Esophagus muscularis mucosa (tissue), 3 donors: Measurements from ENCODE around the gene GTF2IRD1.

Source experiments
- POLR2AphosphoS5 ChIP-seq, 2 donors: sonication (generic); formaldehyde crosslinking; IDR thresholded peaks; one replicate each; pipeline ENCODE4 v1.6.1; 2017; ENCODE audit warnings: antibody characterized with exemption in 2 of 2
- TF ChIP-seq, protein P1 (sequence below), 3 experiments: fragments of 200-600 bp in 2 of 3; fragments of 450-650 bp in 1 of 3; sonication (generic) in 2 of 3; IDR thresholded peaks; one replicate each; pipeline ENCODE4 v1.5.1; 2017 to 2019; ENCODE audit warnings: antibody characterized with exemption in 3 of 3, mild to moderate bottlenecking in 2 of 3, moderate library complexity in 1 of 3

DNA sequence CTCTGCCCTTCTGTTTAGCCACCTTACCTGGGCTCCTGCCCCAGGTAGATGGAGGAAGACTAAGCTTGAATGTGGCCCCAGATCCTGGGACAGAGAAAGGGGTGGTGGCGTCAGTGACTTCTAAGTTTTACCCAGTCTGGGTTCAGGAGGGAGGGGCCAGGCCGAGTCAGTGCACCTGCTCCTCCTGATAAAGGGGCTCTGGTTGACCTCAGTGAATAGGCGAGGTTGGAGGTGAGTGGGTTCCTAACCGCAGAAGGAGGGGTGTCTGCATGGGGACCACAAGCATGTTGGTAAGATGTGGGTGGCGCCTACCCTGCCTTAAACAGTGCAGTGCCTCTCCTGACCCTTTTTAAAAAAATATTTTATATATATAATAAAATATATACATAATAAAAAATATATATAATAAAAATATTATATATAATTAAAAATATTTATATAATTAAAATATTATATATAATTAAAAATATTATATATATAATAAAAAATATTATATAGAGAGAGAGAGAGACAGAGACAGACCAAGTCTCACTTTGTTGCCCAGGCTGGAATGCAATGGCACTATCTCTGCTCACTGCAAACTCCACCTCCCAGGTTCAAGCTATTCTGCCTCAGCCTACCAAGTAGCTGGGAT, 106.5 kb downstream of the GTF2IRD1 start:
- TF ChIP-seq, protein P1, sequence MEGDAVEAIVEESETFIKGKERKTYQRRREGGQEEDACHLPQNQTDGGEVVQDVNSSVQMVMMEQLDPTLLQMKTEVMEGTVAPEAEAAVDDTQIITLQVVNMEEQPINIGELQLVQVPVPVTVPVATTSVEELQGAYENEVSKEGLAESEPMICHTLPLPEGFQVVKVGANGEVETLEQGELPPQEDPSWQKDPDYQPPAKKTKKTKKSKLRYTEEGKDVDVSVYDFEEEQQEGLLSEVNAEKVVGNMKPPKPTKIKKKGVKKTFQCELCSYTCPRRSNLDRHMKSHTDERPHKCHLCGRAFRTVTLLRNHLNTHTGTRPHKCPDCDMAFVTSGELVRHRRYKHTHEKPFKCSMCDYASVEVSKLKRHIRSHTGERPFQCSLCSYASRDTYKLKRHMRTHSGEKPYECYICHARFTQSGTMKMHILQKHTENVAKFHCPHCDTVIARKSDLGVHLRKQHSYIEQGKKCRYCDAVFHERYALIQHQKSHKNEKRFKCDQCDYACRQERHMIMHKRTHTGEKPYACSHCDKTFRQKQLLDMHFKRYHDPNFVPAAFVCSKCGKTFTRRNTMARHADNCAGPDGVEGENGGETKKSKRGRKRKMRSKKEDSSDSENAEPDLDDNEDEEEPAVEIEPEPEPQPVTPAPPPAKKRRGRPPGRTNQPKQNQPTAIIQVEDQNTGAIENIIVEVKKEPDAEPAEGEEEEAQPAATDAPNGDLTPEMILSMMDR (IDR thresholded peaks at IDR 0.05) = no peak
- no peak for TF ChIP-seq POLR2AphosphoS5 (IDR thresholded peaks at IDR 0.05)
